HG03196 (cell line): ENCODE measurements around the gene CDAN1.

ENCODE experiments used
- ATAC-seq: cut with Tn5 transposase; IDR thresholded peaks from one replicate; pipeline ENCODE4 v1.9.1; 2021; ENCODE audit not compliant: unreplicated experiment

Gene CDAN1

GRCh38 chr15:42734076-42734672, 2.8 kb downstream of the CDAN1 start:
- ATAC-seq = no peak

- ATAC-seq = no peak
Measured at GRCh38 chr15:42733027-42733426, 3.9 kb downstream of the CDAN1 start.

GRCh38 chr15:42732095-42732827, 4.7 kb downstream of the CDAN1 start:
- ATAC-seq = no peak

GRCh38 chr15:42731461-42731860, 5.5 kb downstream of the CDAN1 start:
- no peak for ATAC-seq

- no peak for ATAC-seq
Measured at GRCh38 chr15:42730536-42730935, 6.4 kb downstream of the CDAN1 start.

GRCh38 chr15:42730135-42730534, 6.8 kb downstream of the CDAN1 start:
- ATAC-seq = no peak

- ATAC-seq = no peak
Measured at GRCh38 chr15:42729409-42729808, 7.5 kb downstream of the CDAN1 start.

- no peak for ATAC-seq
Measured at GRCh38 chr15:42728972-42729371, 8.0 kb downstream of the CDAN1 start.

- ATAC-seq = no peak
Measured at GRCh38 chr15:42728560-42728959, 8.4 kb downstream of the CDAN1 start.

- no peak for ATAC-seq
Measured at GRCh38 chr15:42727750-42728381, 9.1 kb downstream of the CDAN1 start.

- ATAC-seq = no peak
Measured at GRCh38 chr15:42726114-42726513, 10.8 kb downstream of the CDAN1 start.

- no peak for ATAC-seq
Measured at GRCh38 chr15:42725331-42725903, 11.5 kb downstream of the CDAN1 start.

- no peak for ATAC-seq
Measured at GRCh38 chr15:42724276-42724675, 12.7 kb downstream of the CDAN1 start.

- no peak for ATAC-seq
Measured at GRCh38 chr15:42723068-42723467, 13.9 kb downstream of the CDAN1 start.

- no peak for ATAC-seq
Measured at GRCh38 chr15:42721916-42722315, 15.0 kb downstream of the CDAN1 start.

GRCh38 chr15:42721016-42721415, 15.9 kb downstream of the CDAN1 start:
- ATAC-seq = no peak

- ATAC-seq = no peak
Measured at GRCh38 chr15:42720071-42720470, 16.9 kb downstream of the CDAN1 start.

GRCh38 chr15:42719043-42719442, 17.9 kb downstream of the CDAN1 start:
- ATAC-seq = no peak

GRCh38 chr15:42716626-42717025, 20.3 kb downstream of the CDAN1 start:
- no peak for ATAC-seq

GRCh38 chr15:42716125-42716524, 20.8 kb downstream of the CDAN1 start:
- ATAC-seq = no peak

GRCh38 chr15:42712584-42712983, 24.3 kb downstream of the CDAN1 start:
- ATAC-seq = no peak

GRCh38 chr15:42711746-42712145, 25.2 kb downstream of the CDAN1 start:
- ATAC-seq = no peak
